Motor neuron (in vitro differentiated cells): ENCODE results near the gene TMEM18. TPM values are rescaled to one million over a fixed set of nuclear protein-coding genes. Genes with fewer than 3 reads are reported as not detected.
"Not testable (repeated sequence)": the region's sequence is repeated elsewhere in the genome, so short reads cannot be mapped to it uniquely, and the experiment has no call there.

Experiments used
- ATAC-seq, 8 experiments: fragments of 200-7000 bp; cut with Tn5 transposase; replicated peaks in 6 of 8; 2 replicates each; pipeline ENCODE4 v1.8.0; 2021; ENCODE audit warnings: mild to moderate bottlenecking in 8 of 8, moderate library complexity in 8 of 8
- H3K27ac ChIP-seq, 2 donors: fragments of 250-450 bp; sonication (Bioruptor Pico); 2 replicates each; pipeline ENCODE4 v1.9.0; 2021; ENCODE audit warnings: antibody characterized with exemption in 2 of 2, mild to moderate bottlenecking in 2 of 2, moderate library complexity in 1 of 2
- H3K4me1 ChIP-seq, 2 donors: fragments of 250-450 bp; sonication (Bioruptor Pico); replicated peaks in 1 of 2; 2 replicates each; pipeline ENCODE4 v1.6.1; 2021; ENCODE audit warnings: antibody characterized with exemption in 2 of 2, mild to moderate bottlenecking in 2 of 2, moderate library complexity in 1 of 2
- H3K4me3 ChIP-seq, 5 donors: fragments of 250-450 bp; sonication (Bioruptor Pico); 2 replicates each; pipeline ENCODE4 v1.9.0; 2021; ENCODE audit warnings: antibody characterized with exemption in 5 of 5, mild to moderate bottlenecking in 5 of 5, moderate library complexity in 4 of 5
- WGBS, 10 experiments: fragments of 450-650 bp; shearing (Covaris generic); methylation state at CpG; one replicate each; pipeline ENCODE4 v1.0.0; 2022; 5-methylcytosine and 5-hydroxymethylcytosine counted together
- in situ Hi-C, 9 experiments: fragments of 400-800 bp; cut with MboI; loops; one replicate each; pipeline ENCODE4 v1.15.0; 2021; ENCODE audit warnings: low sequenced_read_pairs in 9 of 9, low pct_unique_long_range_greater_than_20kb in 2 of 9; ENCODE audit not compliant: unreplicated experiment in 9 of 9
- total RNA-seq, 8 experiments: library from RNA; unstranded; fragments of 300-600 nt; gene quantifications; 2 replicates each; pipeline versions ENCODE4 v1.2.3 to v1.2.4, GENCODE V29; 2022

Gene TMEM18
- total RNA-seq, 8 experiments from 2014 or later: 10.5 to 16.0 (median 13.3) TPM

- in situ Hi-C loops: no loop called here
Observed at GRCh38 chr2:691821-692761, 14.9 kb upstream of the TMEM18 start.

GRCh38 chr2:690799-691198 is 13.6 kb upstream of the TMEM18 start:
- Histone ChIP-seq H3K27ac (no peak overlapping the region), H3K4me1 (no peaks in the 10 kb centered on the region), H3K4me3 (no peak overlapping the region)
- peak in 1 of 8 experiments; percentile 43 for ATAC-seq
- in situ Hi-C loops: no loop called here
- 24 to 94% (median 75%) methylated on average over 5 to 10 of the region's 10 CpGs; no CpG with 5 or more reads in 1 of the 10 experiments for WGBS, 10 experiments

More at GRCh38 chr2:691821-692761, 14.9 kb upstream of the TMEM18 start:
- WGBS, 10 experiments: 60 to 100% (median 83%) methylated on average over 1 to 22 of the region's 35 CpGs
- ATAC-seq: no peak
- Histone ChIP-seq H3K4me1 (no peaks in the 10 kb centered on the region), H3K27ac (no peak overlapping the region), H3K4me3 (no peak overlapping the region)

GRCh38 chr2:689877-690510 is 12.8 kb upstream of the TMEM18 start:
- Histone ChIP-seq H3K27ac (no peak overlapping the region), H3K4me3 (no peak overlapping the region), H3K4me1 (no peaks in the 10 kb centered on the region)
- WGBS, 10 experiments: 32 to 100% (median 87%) methylated on average over 2 to 17 of the region's 19 CpGs
- in situ Hi-C loops: no loop called here
- ATAC-seq: peak in 2 of 8 experiments; percentile 44 to 59

- no peak overlapping the region for H3K4me3 ChIP-seq
- in situ Hi-C loops: no loop called here
- no peak overlapping the region for H3K27ac ChIP-seq
- WGBS, 10 experiments: 4 to 97% (median 90%) methylated on average over 3 to 5 of the region's 5 CpGs
- ATAC-seq: no peak
- H3K4me1 ChIP-seq: no peaks in the 10 kb centered on the region
Observed at GRCh38 chr2:689237-689636, 12.0 kb upstream of the TMEM18 start.

GRCh38 chr2:688504-689076 is 11.4 kb upstream of the TMEM18 start:
- no peaks in the 10 kb centered on the region for H3K4me1 ChIP-seq
- H3K27ac ChIP-seq: no peak overlapping the region
- in situ Hi-C loops: no loop called here
- no peak for ATAC-seq
- 47 to 92% (median 73%) methylated on average over 1 to 5 of the region's 7 CpGs; no CpG with 5 or more reads in 2 of the 10 experiments for WGBS, 10 experiments
- H3K4me3 ChIP-seq: no peak overlapping the region

GRCh38 chr2:685421-685820 is 8.2 kb upstream of the TMEM18 start:
- H3K4me3 ChIP-seq: no peak overlapping the region
- 0 to 67% (median 30%) methylated on average over 1 of the region's 1 CpG; no CpG with 5 or more reads in 4 of the 10 experiments for WGBS, 10 experiments
- no peak overlapping the region for H3K27ac ChIP-seq
- in situ Hi-C loops: no loop called here
- peaks cover 12% of the 10 kb centered on the region in 2 donors for H3K4me1 ChIP-seq
- no peak for ATAC-seq

- WGBS, 10 experiments: 0 to 87% (median 49%) methylated on average over 1 to 2 of the region's 2 CpGs; no CpG with 5 or more reads in 2 of the 10 experiments
- in situ Hi-C loops: not testable (repeated sequence)
Observed at GRCh38 chr2:684913-685312, 7.7 kb upstream of the TMEM18 start.

GRCh38 chr2:682226-682625 is 5.0 kb upstream of the TMEM18 start:
- H3K4me1 ChIP-seq: peaks cover 12 to 19% of the 10 kb centered on the region in 2 donors
- H3K4me3 ChIP-seq: no peak overlapping the region
- no peak overlapping the region for H3K27ac ChIP-seq
- no peak for ATAC-seq
- in situ Hi-C loops: no loop called here

More at GRCh38 chr2:684913-685312, 7.7 kb upstream of the TMEM18 start:
- not testable (repeated sequence) for ATAC-seq, H3K4me3 ChIP-seq, H3K27ac ChIP-seq
- H3K4me1 ChIP-seq: peaks cover 12 to 17% of the 10 kb centered on the region in 2 donors

- Histone ChIP-seq H3K4me1 (peaks cover 12 to 19% of the 10 kb centered on the region in 2 donors), H3K27ac (no peak overlapping the region), H3K4me3 (no peak overlapping the region)
- no peak for ATAC-seq
- WGBS, 10 experiments: 8 to 65% (median 50%) methylated on average over 2 to 7 of the region's 11 CpGs
- in situ Hi-C loops: no loop called here
Observed at GRCh38 chr2:681312-681711, 4.1 kb upstream of the TMEM18 start.

- Histone ChIP-seq H3K4me3 (no peak overlapping the region), H3K27ac (no peak overlapping the region), H3K4me1 (peaks cover 16 to 22% of the 10 kb centered on the region in 2 donors)
- WGBS, 10 experiments: 40 to 89% (median 70%) methylated on average over 1 to 5 of the region's 8 CpGs; no CpG with 5 or more reads in 2 of the 10 experiments
- ATAC-seq: no peak
- in situ Hi-C loops: no loop called here
Observed at GRCh38 chr2:680496-680895, 3.3 kb upstream of the TMEM18 start.

- WGBS, 10 experiments: 80 to 100% (median 92%) methylated on average over 2 to 9 of the region's 9 CpGs; no CpG with 5 or more reads in 1 of the 10 experiments
- H3K4me1 ChIP-seq: peaks cover 18 to 22% of the 10 kb centered on the region in 2 donors
- H3K27ac ChIP-seq: no peak overlapping the region
- no peak overlapping the region for H3K4me3 ChIP-seq
- in situ Hi-C loops: no loop called here
- no peak for ATAC-seq
Observed at GRCh38 chr2:678964-679363, 1.8 kb upstream of the TMEM18 start.

GRCh38 chr2:677959-678550 is 849 bp upstream of the TMEM18 start:
- ATAC-seq: no peak
- peak overlapping the region; percentile 67 to 88 (median 72) for H3K4me3 ChIP-seq
- 15 to 90% (median 67%) methylated on average over 2 to 9 of the region's 9 CpGs; no CpG with 5 or more reads in 1 of the 10 experiments for WGBS, 10 experiments

More at GRCh38 chr2:677959-678550, 849 bp upstream of the TMEM18 start:
- Histone ChIP-seq H3K4me1 (peaks cover 18 to 22% of the 10 kb centered on the region in 2 donors), H3K27ac (peak overlapping the region; percentile 99)
- in situ Hi-C loops: no loop called here
